COLO668 (cell line): ENCODE data around the gene KCNJ15.
"Not testable (repeated sequence)": the region's sequence is repeated elsewhere in the genome, so short reads cannot be mapped to it uniquely, and the experiment has no call there.

ENCODE experiments used
- DNase-seq: peaks from one replicate; lab custom pipeline; 2025; ENCODE audit not compliant: unreplicated experiment; lab: John Stamatoyannopoulos, UW

Gene KCNJ15

DNA sequence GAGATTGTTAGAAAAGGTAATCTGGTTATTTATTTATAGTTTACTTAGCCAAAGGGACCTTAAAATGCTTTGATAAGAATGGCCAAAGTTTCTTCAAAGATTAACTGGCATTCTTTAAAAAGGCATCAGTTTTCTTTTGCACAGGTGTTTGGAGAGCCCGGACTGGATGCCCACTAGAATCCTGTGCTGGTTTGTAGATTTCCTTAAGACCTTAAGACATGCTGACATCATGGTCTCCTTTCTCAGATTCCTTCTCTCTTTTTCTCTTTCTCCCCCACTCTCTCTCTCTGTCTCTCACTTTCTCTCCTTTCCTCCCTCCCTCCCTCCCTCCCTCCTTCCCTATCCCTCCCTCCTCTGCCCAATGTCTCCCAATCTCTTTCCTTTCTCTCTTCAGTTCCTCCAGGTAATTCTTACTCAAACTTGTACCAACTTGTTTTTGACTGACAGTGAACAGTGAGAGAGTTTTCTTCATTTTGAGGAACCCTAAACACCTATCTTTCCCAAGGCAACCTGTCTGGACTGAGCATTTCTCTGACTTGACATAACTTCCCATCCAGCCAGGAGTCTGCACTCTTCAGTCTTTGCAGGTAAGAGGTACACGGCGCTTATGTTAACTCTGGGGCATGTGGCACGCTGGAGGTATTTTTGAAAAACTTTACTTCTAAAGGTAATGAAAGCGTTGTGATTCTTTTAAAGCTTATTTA, at the start of gene KCNJ15:
KCNJ15 (plus strand) TSS at position 393 of the 704 bp plus-strand sequence. CDS start 42,271 bp downstream, outside the sequence.
- DNase-seq = no peak

DNA sequence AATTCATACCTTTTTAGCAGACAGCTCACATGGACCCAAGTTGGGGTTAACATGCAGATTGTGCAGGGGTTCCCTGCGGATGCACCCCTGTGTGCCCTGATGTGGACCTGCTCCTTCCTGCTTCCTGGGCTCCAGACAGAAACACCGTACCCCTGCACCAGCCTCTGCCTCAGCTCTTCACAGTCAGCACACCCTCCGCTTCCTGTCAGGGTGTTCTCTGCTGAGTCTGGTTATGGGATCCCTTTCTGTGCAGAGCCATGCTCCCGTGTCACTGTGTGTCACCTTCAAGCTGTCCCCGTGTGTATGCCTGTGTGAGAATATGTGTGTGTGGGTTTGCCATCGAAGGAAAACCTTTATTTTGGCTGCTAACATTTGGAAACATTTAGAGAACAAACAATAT, 48.7 kb upstream of the KCNJ15 start:
- no peak for DNase-seq

DNA sequence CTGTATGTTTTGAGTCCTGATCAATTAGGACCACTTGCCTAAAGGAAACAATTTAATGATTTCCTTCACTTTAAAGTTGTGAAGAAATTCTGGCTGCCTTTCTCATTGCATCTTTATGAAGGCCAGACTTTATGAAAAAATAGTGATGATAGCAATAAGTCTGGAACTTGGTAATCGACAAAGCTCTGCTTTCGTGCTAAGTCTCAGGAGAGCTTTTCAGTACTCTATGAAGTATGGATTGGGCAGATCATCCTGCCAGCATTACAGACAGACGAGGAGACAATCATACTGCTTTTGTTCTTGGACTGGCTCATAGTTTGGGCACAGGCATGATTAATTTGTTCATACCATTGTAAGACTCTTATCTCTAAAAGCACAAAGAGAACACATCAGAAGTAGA, 45.5 kb upstream of the KCNJ15 start:
- DNase-seq = no peak

DNA sequence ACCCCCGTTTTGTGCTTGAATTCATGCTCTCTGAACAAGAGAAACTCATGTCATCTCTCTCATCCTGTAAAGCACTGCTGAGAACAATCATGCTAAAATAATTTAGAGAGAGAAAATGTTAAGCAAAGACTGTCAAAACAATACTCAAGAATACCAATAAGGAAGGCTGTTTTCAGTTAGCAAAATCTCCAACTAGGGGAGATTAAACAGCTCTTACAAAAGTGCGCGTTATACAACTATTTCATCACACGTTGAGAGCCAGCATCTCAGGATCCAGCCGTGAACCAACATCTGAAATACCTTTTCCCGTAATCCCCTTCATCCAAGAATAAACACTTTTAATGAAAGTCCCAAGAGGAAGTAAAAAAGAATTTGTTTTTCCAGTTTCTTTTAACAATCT, 44.1 kb upstream of the KCNJ15 start:
- no peak for DNase-seq

DNA sequence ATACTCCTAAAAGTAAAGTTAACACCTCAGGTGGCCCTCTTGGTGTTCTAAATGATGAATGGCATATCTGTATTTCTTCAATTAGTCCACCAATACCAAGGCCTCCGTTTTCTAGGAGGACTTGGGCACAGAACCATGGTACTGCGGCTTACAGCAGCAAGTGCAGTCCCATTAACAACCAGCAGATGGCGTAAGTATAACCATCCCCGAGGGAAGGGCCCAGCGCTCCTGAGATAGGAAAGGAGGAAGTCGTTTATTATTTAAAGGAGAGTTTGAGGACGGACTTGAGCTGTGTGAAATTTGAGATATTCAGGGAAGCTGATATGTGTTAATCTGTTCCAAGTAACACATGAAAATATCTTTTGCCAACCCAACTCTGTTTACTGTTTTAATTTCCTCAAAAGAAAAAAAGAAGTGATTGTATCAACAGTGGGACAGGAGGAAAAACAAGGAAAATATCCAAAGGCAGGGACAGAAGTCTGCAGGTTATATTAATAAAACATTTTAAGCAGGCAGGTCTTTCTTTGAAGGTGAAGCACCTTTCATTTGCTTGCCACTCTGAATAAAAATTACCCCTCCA, 37.7 kb upstream of the KCNJ15 start:
- peak; percentile 86 for DNase-seq

DNA sequence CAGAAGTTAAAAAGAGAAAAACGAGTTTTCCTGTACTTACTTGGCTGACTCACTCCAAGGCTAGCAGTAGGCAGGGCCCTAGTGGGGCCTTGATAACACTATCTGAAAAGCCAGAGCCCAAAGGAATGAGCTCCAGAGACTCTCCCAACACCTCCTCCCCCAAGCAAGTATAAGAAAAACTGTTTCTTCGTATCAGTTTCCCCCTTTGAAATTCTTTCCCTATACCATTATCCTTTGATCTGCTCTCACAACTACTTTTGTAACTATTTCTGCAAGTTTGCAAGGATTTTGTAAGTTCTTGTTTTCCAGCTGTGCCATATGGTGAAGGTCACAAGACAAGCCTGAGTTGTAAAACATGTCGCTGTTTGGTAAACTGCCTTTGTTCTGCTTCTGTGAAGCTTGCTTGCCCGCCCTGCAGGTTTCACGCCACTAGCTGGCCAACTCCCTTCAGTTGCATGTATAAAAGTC, 36.5 kb upstream of the KCNJ15 start:
- no peak for DNase-seq

DNA sequence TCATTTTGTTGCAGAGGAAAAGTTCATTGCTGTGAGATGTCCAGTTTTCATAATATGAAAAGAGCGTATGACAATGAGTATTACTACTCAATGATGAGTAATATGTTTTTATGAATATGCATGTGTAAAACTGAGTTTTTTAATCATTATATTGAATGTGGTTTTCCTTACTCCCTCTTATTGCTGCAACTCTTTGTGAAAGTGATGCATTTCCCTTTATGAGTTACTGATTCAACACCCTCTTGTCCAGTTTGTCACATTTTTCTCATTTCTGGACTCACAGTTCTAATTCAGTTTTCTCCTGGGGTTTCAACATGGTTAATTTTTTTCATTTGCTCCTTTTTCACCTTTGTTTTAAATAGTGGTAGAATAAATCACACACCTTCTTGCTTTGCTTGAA, 35.2 kb upstream of the KCNJ15 start:
- DNase-seq = no peak

DNA sequence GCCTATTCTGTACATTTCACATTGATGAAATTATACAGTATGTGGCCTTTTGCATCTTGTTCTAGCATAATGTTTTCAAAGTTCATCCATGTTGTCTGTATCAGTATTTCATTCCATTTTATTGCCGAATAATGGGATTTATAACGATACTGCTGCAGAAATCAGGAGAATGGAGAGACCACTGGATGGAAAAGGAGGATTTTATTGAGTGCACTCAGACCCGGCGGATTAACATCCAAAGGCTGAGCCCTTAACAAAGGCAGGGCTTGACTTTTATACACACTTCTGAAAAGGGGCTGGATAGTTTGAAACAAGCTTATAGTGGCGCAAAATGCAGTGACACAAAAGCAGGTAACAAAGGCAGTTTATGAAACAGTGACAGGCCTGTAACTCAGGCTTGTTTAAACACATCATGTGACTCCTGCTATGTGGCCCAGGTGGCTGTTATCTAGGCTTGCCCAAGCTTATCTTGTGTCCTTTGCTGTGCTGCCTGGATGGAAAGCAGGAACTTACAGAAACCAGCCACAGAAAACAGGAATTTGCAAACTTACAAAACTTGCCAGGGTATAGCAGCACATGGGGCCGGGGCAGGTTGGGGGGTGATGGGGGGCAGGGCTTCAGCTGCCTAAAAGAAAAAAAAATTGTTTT, 32.8 kb upstream of the KCNJ15 start:
- DNase-seq = peak; percentile 67

DNA sequence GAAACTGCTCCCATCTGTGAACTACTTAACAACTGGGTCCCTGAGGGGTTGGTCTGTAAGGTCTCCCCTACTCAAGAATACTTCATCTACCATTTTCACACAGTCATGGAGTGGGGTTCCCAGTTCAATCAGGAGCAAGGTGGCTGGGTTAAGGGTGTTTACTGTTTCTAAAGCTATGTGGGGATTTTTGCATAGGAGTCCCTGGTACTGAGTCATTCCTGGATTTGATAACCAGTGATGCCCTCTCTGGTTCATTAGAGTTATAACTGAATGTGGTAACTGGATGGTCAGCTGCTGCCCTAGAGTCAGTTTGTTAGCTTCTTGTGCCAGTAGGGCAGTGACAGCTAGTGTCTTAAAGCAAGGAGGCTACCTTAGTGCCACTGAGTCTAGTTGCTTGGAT, 29.4 kb upstream of the KCNJ15 start:
- DNase-seq = no peak

DNA sequence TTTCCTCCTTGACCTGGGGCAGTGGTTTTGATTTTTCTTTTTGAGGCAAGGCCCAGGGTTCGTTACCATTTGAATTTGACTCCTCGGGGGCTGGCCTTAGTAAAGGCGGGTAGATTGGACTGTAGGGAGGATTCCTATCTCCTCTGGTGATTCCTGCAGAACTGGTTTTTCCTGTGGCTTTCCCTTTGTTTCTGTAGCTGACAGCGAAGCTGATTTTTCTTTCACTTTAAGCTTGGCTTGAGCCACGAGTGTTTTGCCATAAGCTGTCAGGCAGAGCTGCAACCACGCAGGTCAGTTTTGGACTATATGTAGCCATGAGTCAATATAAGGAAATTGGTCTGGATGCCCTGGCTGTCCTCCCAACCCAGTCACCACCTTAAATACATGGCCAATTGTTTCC, 28.7 kb upstream of the KCNJ15 start:
- DNase-seq = peak; percentile 38

DNA sequence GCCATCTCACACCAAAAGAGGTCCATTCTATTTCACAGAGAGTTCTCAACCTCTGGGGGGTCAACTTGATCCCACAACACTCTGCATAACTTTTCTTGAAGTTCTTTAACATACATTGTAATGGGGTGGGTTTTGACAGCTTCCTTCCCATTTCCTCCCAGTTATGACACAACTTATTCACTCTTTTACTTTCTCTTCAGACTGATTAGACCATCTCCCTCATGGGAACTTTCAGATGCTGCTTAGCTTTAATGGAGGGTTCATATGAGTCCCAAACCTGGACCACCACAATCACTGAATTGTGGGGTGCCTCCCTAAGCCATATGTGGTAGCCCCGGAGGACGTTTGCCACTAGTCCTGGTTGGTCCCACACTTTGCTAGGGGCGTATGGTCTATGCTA, 28.3 kb upstream of the KCNJ15 start:
- DNase-seq = no peak

DNA sequence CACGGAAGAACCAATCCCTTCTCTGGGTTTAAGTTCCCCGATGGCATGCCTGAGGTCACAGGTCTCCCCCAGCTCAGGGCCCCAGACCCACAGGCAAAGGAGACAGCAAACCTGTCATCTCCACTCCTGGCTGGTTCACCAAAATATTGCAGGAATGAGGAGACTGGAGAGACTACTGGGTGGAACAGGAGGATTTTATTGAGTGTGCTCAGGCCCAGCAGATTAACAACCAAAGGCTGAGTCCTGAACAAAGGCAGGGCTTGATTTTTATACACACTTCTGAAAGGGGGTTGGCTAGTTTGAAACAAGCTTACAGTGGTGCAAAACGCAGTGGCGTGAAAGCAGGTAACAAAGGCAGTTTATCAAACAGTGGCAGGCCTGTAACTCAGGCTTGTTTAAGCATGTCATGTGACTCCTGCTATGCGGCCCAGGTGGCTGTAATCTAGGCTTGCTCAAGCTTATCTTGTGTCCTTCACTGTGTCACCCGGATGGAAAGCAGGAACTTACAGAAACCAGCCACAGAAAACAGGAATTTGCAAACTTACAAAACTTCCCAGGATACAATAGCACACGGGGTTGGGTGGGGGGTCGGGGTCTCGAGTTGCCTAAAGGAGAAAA, 27.4 kb upstream of the KCNJ15 start:
- DNase-seq = no peak

DNA sequence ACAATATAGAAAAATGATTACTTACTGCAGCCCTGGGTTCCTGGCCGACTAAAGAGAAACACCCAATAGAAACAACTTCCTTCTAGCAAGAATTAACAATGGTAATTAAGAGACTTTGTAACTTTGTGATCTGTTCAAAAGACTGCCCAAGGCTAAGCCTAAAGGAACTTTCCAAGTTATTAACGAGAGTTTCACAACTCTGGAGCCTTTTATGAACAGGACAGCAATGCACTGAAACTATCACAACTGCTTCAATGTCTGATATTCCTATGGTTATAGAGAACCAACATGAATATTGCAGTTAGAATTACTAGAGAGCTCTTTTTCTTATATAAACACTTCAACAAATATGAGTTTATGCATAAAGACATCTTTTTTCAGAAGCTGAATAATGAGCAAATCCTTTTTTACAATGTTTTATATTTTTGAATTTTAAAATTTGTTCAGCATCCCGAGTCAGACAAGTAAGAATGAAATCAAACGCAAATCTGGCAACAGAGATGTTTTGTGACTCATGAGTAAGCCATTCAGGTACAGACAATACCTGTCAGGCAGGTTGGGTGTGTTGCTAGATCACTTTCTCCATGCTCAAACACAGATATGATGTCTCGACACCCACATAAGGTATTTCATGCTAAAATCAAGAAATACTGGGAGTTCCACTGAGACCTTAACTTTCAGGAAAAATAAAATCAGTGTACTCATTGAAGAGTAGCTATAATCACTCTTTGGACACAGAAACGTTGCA, 22.2 kb upstream of the KCNJ15 start:
- no peak for DNase-seq

DNA sequence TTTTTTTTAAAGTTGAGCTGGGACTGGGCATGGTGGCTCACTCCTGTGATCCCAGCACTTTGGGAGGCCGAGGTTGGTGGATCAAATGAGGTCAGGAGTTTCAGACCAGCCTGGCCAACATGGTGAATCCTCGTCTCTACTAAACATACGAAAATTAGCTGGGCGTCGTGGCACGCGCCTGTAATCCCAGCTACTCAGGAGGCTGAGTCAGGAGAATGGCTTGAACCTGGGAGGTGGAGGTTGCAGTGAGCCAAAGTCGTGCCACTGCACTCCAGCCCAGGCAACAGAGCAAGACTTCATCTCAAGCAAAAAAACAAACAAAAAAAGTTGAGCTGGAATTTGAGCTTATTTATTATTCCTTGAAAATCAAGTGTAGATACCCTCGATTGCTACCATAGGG, 21.5 kb upstream of the KCNJ15 start:
- not testable (repeated sequence) for DNase-seq

DNA sequence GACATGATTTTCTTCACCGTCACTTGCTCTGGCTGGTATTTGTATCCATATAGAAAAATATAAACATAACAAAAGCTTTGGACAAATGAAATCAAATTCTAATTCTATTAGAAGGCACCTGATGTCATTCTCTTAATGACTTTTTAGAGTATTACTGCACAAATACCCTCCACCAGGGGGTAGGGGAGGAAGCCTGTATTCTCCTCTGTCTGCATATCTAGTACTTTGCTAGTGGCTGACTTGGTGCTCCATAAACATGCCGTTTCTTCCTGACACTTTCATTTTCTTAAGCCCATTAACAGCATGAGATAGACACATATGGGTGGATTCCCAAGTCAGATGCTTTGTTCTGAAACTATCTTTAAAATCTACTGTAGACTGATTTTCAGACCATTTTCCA, 20.6 kb upstream of the KCNJ15 start:
- no peak for DNase-seq

DNA sequence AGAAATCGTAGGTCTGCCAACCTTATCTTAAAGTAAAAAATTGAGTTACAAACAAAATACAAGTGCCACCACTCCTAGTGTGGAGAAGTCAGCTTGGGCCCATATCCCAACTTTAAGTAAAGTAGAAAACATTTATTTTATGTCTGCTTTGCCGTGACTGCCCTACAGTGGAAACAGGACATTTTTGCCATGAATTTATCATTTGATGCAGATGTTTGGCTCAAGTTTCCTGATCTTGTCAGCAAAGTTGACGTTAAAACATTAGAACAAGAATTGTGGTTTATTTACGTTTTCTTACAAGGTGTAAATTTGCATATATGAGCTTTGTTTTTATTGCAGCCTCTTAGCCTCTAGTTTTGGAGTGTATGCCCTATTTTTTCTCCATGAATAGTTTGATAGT, 17.1 kb upstream of the KCNJ15 start:
- no peak for DNase-seq

DNA sequence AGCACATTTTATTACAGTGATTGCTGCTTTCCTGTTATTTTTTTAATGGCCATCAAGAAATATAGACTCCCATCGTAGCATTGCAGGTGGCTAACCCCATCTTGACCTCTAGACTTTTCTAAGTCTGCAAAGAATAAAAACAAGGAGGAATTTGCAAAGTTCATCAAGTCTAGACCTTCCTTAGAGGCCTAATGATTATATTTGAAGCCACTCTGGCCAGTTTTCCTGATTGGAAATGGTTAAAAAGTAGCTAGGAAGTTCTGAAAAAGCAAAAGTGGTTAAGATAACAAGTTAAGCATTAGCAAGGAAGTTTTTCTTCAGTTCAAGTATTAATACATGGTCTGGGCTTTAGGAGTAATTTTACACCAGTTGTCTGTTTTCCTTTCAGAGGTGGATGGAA, 16.7 kb upstream of the KCNJ15 start:
- no peak for DNase-seq

DNA sequence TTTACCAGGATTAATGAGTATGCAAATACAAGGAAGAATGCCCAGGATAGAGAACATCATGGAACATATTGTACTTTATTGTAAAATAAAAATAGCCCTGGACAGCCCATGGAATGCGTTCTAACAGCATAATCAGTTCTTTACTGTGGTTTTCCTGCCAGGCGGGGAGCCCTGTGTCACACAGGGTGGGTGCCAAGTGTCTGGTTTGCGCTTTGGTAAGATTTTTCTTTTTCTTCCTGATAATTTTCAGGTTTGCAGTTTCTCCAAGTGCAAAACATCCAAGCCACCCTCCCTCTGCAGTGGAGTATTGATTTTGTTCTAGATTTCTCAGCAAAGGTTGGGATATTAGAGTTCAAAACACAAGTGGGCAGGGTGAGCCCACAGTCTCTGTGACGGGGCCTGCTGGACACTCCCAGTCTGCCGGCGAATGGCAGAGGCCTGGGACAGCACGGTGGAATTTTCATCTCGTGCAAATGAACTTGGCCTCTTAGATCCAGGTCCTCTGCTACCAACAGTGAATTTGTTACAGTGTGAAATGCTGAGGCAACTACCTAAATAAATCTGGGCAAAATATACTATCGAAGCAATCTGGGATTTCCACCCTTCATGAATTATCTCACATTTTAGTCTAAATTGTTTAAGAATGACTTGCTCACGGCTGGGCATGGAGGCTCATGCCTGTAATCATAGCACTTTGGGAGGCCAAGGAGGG, 15.6 kb upstream of the KCNJ15 start:
- DNase-seq = no peak

DNA sequence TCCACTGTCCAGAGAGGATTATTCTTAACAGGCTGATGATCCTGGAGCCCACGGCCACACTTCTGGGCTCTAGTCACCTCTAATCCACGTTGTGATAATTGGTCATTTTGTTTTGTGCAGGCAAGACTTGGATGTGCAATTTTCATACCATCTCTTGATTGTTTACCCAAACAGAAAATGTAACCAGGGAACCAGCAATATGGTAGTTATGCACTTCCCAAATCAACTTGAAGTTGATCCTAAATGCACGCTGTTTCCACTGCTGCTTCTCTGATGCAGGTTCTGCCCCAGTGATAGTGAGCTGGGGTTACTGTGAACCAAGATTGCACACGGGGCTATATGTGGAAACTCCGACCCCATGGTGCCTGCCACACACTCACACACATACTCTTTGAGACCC, 14.7 kb upstream of the KCNJ15 start:
- no peak for DNase-seq

DNA sequence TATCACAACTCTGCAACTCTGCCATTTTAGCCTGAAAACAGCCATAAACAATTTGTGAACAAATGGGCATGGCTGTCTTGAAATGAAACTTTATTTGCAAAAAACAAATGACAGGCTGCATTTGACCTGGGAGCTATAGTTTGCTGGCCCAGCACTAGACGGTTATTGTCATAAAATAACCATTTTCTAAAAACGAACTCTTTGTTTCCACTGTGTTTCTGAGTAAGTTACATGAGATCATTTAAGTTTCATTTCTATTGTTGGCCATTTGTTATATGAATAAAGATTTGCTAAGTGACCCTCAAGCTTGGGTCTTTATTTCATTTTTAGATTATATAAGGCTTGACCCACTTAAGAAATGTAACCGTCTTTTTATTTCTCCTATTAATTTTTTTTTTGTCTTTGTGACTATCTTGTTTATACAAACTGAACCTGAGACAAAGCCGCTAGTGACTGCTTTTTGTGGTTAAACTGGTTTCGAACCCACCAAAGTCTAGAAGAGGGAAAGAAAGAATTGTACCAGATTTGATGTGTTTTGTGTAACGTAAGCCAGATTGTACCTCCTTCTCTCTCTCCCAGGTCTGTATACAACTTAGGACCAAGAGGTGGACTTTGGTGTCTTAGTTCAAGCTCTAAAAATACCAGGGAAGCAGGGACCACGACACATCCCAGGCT, 12.9 kb upstream of the KCNJ15 start:
- DNase-seq = no peak
